Testis (tissue), 2 donors: ENCODE measurements around the gene ABITRAM.

Experiments
- CTCF ChIP-seq, 3 experiments: fragments of 450-650 bp in 2 of 3; fragments of 200-600 bp in 1 of 3; sonication (generic) in 1 of 3; IDR thresholded peaks; one replicate each; pipeline ENCODE4 v1.5.1; 2016 to 2019; ENCODE audit warnings: antibody characterized with exemption in 3 of 3, mild to moderate bottlenecking in 2 of 3, moderate library complexity in 1 of 3
- POLR2A ChIP-seq: fragments of 450-650 bp; IDR thresholded peaks from one replicate; pipeline ENCODE4 v1.6.1; 2017; ENCODE audit warnings: antibody characterized with exemption, mild to moderate bottlenecking, moderate library complexity

- TF ChIP-seq CTCF (IDR thresholded peaks at IDR 0.05) (no peak), POLR2A (no peak)
Observed at GRCh38 chr9:108961151-108961550, 27.0 kb downstream of the ABITRAM start.
